ENCODE results near the gene BHLHE40. TPM values are rescaled to one million over a fixed set of nuclear protein-coding genes. Genes with fewer than 3 reads are reported as not detected.

The BHLHE40 gene
- total and polyA plus RNA-seq, 10 of the 15 experiments (the other 5 are each of a cell fraction or from before 2014, with no cell fraction given): 25.2 to 106 (median 51.4) TPM

DNA sequence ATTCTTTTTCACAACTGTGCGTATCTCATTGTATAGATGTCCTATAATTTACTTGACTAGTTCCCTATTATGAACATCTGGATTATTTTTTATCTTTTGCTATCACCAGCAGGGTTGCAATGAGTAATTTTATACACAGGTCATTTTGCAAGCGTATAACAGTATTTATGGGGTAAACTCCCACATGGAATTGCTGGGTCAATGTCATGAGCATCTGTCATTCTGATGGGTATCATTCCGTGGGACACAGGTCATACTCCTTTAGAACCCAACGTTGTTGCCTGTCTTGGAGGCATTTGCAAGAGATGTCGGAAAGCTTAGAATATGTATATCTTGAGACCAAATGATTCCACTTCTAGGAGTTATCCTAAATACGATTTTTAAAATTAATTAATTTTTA is 12.9 kb downstream of the BHLHE40 start:
- ChIA-PET CTCF (interaction anchor here (1.3 to 23.1 kb wide), 4 partner anchors 10 to 271 kb away, joined by 3 to 330 read pairs (median 12); partner anchors contain the start of gene BHLHE40), POLR2A (interaction anchor here (0.9 to 5.3 kb wide), 5 partner anchors 8 to 31 kb away, joined by 3 to 37 read pairs (median 30); no protein-coding TSS in a partner anchor), RAD21 (ENCODE audit: unreplicated experiment) (interaction anchor here (0.6 to 4.2 kb wide), 4 partner anchors 9 to 154 kb away, joined by 3 to 45 read pairs (median 18); partner anchors contain the start of gene BHLHE40), SMC1A (ENCODE audit: uncharacterized antibody, unreplicated experiment) (interaction anchor here (1.1 to 5.6 kb wide), 6 partner anchors 8 to 281 kb away, joined by 3 to 66 read pairs (median 16); no protein-coding TSS in a partner anchor)
- peaks cover 22% of the 10 kb centered on the region for H3K4me1 ChIP-seq (ENCODE audit: control insufficient read depth, insufficient read depth, low read length)
- no peak overlapping the region for H3K4me3 ChIP-seq
- FAIRE-seq: no peak
- H3K27ac ChIP-seq (ENCODE audit: control insufficient read depth, insufficient read depth): no peak overlapping the region
- BruUV-seq (replicated peaks): no TSS peak
- intact Hi-C loops (cut with micrococcal nuclease; ENCODE audit: unreplicated experiment) (no loop called here), in situ Hi-C loops (cut with MboI) (no loop called here)
- H3K9ac ChIP-seq (ENCODE audit: control insufficient read depth, insufficient read depth, low read length): no peak overlapping the region
- no peaks in the 10 kb centered on the region for H3K79me2 ChIP-seq (ENCODE audit: control insufficient read depth, insufficient read depth, low read length)
- no peaks in the 10 kb centered on the region for H4K20me1 ChIP-seq (ENCODE audit: control insufficient read depth, insufficient read depth)
- DNase-seq (ENCODE audit: low read depth, low spot score): no peak
- no peak overlapping the region for H2AFZ ChIP-seq (ENCODE audit: control insufficient read depth, low read depth, low read length)
- ATAC-seq: no peak
- no peaks in the 10 kb centered on the region for H3K36me3 ChIP-seq (ENCODE audit: control insufficient read depth in 2 of 2, insufficient read depth in 2 of 2, low read length in 1 of 2)
- no peak for TF ChIP-seq NRF1 (conservative IDR thresholded peaks at IDR 0.05; ENCODE audit: low read depth, low read length)
- no peak for TF ChIP-seq NFYA (IDR thresholded peaks at IDR 0.05; ENCODE audit: borderline replicate concordance, low read depth, low read length)
- no peak for TF ChIP-seq TBL1XR1 (IDR thresholded peaks at IDR 0.05; ENCODE audit: low read depth, low read length)
- TF ChIP-seq E4F1 (IDR thresholded peaks at IDR 0.05; ENCODE audit: borderline replicate concordance, partially characterized antibody): no peak
- TF ChIP-seq HDAC2 (IDR thresholded peaks at IDR 0.05): no peak
- TF ChIP-seq CHD4 (IDR thresholded peaks at IDR 0.05): no peak
- TF ChIP-seq CBX5 (IDR thresholded peaks at IDR 0.05; ENCODE audit: low read depth): no peak
- TF ChIP-seq RBBP5 (conservative IDR thresholded peaks at IDR 0.05): no peak
- TF ChIP-seq FOXK2 (IDR thresholded peaks at IDR 0.05): no peak
- no peak for TF ChIP-seq TCF12 (IDR thresholded peaks at IDR 0.05; ENCODE audit: low read depth, low read length)
- 78% methylated on average over 6 of the region's 6 CpGs for WGBS (ENCODE audit: insufficient coverage, insufficient replicate concordance, low lambda C conversion rate, missing lambda C conversion rate)
- no peaks in the 10 kb centered on the region for H3K9me3 ChIP-seq (replicated peaks; ENCODE audit: control insufficient read depth, insufficient read depth, low read length)
- H3K27me3 ChIP-seq (replicated peaks in 1 of 2; ENCODE audit: control insufficient read depth in 2 of 2, insufficient read depth in 2 of 2, low read length in 1 of 2): no peaks in the 10 kb centered on the region
- no peak overlapping the region for H3K4me2 ChIP-seq (ENCODE audit: control insufficient read depth, insufficient read depth)

Data from GM12878 (cell line).